T-helper 1 cell treated with Interleukin-12 subunit alpha and Interleukin-12 subunit beta and Interleukin-4 antibody, amounts not matched to agents 30 μg/mL and 1 μg/mL, for 36 hours (primary cell): ENCODE data around the gene ST6GALNAC3.
"Not testable (repeated sequence)": the region's sequence is repeated elsewhere in the genome, so short reads cannot be mapped to it uniquely, and the experiment has no call there.

Source experiments
- H3K27ac Mint-ChIP-seq: one replicate; pipeline ENCODE4 v1.8.0; 2021; ENCODE audit warnings: mild to moderate bottlenecking, mixed read lengths
- H3K27me3 Mint-ChIP-seq: one replicate; pipeline ENCODE4 v1.8.0; 2021; ENCODE audit warnings: low read depth, mixed read lengths
- H3K36me3 Mint-ChIP-seq: one replicate; pipeline ENCODE4 v1.8.0; 2021; ENCODE audit warnings: low read depth, mixed read lengths
- H3K4me1 Mint-ChIP-seq: one replicate; pipeline ENCODE4 v1.8.0; 2021; ENCODE audit warnings: low read depth, mixed read lengths
- H3K4me3 Mint-ChIP-seq: one replicate; pipeline ENCODE4 v1.8.0; 2021; ENCODE audit warnings: mild to moderate bottlenecking, moderate library complexity, mixed read lengths
- H3K9me3 Mint-ChIP-seq: one replicate; pipeline ENCODE4 v1.8.0; 2021; ENCODE audit warnings: mixed read lengths

The ST6GALNAC3 gene

DNA sequence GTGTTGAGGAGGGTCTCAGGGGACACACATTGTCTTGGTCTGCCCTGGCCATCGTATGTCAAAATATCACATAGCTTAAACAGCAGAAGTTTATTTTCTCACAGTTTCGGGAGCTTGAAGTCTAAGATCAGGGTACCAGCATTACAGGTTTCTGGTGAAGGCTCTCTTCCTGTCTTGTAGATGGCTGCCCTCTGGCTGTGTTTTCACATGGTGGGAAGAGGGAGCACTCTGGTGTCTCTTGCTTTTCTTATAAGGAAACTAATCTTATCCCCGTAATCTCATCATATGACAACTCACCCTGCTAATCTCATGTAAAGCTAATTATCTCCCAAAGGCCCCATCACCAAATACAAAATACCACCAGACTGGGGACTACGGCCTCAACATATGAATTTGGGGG is 545.8 kb downstream of the ST6GALNAC3 start:
- Mint-ChIP-seq H3K27me3 (no peaks in the 10 kb centered on the region), H3K27ac (no peak overlapping the region), H3K9me3 (no peaks in the 10 kb centered on the region), H3K4me1 (no peaks in the 10 kb centered on the region), H3K4me3 (no peak overlapping the region), H3K36me3 (no peaks in the 10 kb centered on the region)

DNA sequence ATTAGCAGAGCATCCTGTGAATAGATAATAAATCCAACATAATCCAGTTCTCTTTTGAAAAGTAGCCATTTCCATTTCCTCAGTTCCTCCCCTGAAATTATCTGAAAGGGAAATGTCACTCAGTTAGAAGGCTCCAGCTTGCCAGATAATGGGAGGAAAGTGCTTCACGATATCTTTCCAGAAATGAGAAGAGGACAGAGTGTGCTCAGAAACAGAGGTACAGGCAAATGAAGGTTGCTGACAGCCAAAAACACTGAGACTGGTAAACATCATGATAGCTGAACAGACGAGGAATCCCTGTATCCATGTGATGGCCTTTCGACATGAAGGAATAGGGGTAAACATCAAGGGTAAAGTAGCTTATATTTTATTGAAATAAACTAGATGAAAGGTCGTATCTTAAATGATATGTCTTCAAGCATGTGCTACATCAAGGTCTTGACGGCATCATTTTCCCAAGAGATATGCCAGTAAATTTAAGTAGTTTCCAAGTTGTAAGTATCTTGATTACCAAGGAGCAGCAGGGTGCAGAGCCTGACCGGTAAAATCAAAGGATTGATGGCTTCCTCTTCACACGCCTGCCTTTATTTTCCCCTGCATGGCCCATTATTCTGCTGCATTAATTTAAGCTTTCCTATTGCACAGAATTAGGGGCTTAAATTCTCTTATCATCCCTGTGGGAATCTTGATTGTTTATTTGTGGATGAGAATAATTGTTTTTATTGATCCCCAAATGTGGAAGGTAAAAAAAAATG is 548.4 kb downstream of the ST6GALNAC3 start:
- no peak overlapping the region for H3K4me3 Mint-ChIP-seq

DNA sequence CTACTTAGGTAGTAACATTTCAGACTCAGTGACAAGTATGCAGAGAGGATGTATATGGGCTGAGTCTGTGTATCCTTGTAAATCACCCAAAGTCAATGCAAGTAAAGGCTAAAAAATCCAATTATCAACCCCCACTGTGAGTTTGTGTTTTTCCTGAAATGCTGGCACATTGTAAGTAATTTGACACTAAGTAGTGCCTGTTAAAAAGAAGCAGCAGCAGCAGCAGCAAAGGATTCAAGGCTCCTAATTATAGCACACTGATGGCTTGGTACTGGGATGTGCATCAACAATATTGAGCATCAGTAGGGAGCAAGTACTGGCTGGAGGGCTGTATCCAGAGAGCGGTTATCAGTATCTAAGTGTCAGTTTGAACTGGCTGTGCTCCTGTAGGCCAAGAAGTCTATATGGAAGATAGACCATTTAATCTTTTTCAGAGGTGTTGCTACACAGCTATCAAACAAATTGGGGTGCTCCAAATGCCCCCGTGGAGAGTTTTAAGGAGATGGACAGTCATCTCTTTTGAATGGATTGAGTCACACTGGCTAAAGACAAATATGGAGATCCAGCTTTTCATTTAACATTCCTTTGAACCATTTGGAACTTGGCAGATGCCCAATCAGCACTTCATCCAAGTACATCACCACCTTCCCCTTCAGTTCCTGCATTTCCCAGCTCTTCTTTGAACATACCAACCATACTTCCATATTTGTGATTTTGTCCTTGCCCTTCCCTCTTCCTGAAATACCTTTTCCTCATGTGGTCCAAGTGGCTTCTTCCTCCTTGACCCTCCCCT is 551.5 kb downstream of the ST6GALNAC3 start:
- Mint-ChIP-seq H3K27ac (no peak overlapping the region), H3K4me1 (no peaks in the 10 kb centered on the region), H3K27me3 (no peaks in the 10 kb centered on the region), H3K9me3 (no peaks in the 10 kb centered on the region), H3K4me3 (no peak overlapping the region), H3K36me3 (no peaks in the 10 kb centered on the region)

More for the DNA sequence above, 548.4 kb downstream of the ST6GALNAC3 start:
- H3K9me3 Mint-ChIP-seq, result no peaks in the 10 kb centered on the region
- no peaks in the 10 kb centered on the region for H3K4me1 Mint-ChIP-seq
- H3K27me3 Mint-ChIP-seq, result no peaks in the 10 kb centered on the region
- no peak overlapping the region for H3K27ac Mint-ChIP-seq
- H3K36me3 Mint-ChIP-seq, result no peaks in the 10 kb centered on the region

DNA sequence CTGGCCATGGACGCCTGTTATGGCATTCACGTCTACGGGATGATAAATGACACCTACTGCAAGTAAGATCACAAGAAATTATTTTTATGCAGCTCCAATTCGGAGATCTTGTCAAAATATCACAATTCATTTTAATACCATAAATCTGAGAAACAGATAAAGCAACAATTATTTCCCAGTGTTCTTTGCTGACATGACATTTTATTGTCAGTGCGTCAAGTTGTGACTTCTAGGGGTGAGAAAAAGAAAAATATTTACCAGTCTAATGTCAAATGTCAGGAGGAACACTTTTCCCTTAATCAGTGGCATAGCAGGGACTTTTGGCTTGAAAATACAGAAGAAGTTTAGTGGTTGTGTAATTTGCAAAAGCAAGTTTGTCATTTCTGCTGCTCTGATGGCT is 553.0 kb downstream of the ST6GALNAC3 start:
- Mint-ChIP-seq H3K4me1 (no peaks in the 10 kb centered on the region), H3K4me3 (no peak overlapping the region), H3K27ac (no peak overlapping the region), H3K36me3 (no peaks in the 10 kb centered on the region), H3K27me3 (no peaks in the 10 kb centered on the region), H3K9me3 (no peaks in the 10 kb centered on the region)

DNA sequence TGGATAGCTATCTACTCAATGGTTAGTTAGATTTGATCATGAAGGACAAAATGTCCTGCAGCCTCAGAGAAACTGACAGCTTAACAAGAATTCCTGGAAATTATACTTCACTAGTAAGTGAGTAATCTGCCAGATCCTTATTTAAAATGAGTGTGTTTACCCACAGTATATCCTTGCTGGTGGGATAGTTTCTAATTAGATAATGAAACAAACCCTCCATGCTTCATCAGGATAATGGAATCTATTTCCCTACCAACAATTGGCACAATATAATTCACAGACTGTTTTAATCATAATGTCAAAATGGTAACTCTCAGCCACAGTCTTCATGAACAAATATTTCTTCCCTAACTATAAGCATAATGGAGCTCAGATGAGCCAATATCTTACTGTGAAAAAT is 553.4 kb downstream of the ST6GALNAC3 start:
- H3K27me3 Mint-ChIP-seq, result no peaks in the 10 kb centered on the region
- no peak overlapping the region for H3K4me3 Mint-ChIP-seq
- H3K27ac Mint-ChIP-seq, result no peak overlapping the region
- no peaks in the 10 kb centered on the region for H3K36me3 Mint-ChIP-seq
- H3K9me3 Mint-ChIP-seq, result no peaks in the 10 kb centered on the region
- no peaks in the 10 kb centered on the region for H3K4me1 Mint-ChIP-seq

DNA sequence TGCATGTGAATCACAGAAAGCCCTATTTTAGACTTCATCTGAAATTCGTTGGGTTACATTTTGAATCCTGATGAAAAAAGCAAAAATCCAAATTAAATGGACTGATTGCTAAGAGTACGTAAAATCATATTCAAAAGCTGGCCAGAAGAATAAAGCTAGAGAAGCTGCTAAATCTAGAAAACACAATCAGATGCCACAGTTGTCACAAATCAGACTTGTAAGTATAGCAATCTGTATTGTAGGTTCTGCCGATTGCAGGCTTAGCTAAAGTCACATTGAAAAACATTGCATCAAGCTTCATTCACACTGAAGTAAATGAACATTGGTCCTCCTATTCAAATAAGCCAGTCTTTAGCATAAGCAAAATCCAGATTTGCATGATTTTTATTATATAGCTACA is 557.6 kb downstream of the ST6GALNAC3 start:
- Mint-ChIP-seq H3K36me3 (no peaks in the 10 kb centered on the region), H3K9me3 (no peaks in the 10 kb centered on the region), H3K4me3 (no peak overlapping the region), H3K4me1 (no peaks in the 10 kb centered on the region), H3K27ac (no peak overlapping the region), H3K27me3 (no peaks in the 10 kb centered on the region)

DNA sequence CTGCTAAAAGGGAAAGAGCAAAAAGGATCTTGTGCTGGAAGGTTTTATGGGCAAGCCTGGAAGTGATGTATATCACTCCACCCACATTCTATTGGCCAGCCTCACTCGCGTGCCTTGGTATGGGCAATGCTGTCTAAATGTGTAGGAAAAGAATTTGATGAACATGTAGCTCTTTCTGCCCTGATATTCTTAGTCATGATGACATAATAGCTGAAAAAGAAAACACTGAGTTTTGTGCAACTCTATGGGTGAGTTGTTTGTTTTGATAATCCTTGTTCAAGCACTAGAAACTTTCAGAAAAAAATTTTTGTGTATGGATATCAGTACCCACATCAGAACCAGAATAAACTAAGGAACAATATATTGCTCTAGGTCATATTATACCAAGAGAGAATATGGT is 561.2 kb downstream of the ST6GALNAC3 start:
- Mint-ChIP-seq H3K36me3 (no peaks in the 10 kb centered on the region), H3K4me1 (no peaks in the 10 kb centered on the region), H3K27me3 (no peaks in the 10 kb centered on the region), H3K27ac (no peak overlapping the region), H3K9me3 (no peaks in the 10 kb centered on the region), H3K4me3 (no peak overlapping the region)

DNA sequence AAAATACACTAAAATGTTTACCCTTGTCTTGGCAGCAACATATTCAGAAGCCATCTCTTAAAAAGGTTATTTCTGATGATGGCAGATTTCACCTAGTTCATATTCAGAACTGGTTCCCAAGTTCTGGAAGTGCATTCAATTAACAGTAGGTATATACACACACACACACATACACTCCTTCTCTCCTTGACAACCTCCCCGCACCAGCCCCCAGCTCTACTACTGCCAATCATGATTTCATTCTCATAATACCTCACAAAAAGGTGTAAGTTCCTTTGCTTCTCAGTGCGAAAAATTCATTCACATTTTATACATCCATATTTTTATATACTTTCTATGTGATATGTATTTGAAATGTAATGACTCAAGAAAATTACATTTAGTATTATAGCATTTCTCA is 564.6 kb downstream of the ST6GALNAC3 start:
- Mint-ChIP-seq H3K27ac (no peak overlapping the region), H3K27me3 (no peaks in the 10 kb centered on the region), H3K36me3 (no peaks in the 10 kb centered on the region), H3K4me3 (no peak overlapping the region), H3K9me3 (no peaks in the 10 kb centered on the region), H3K4me1 (no peaks in the 10 kb centered on the region)

DNA sequence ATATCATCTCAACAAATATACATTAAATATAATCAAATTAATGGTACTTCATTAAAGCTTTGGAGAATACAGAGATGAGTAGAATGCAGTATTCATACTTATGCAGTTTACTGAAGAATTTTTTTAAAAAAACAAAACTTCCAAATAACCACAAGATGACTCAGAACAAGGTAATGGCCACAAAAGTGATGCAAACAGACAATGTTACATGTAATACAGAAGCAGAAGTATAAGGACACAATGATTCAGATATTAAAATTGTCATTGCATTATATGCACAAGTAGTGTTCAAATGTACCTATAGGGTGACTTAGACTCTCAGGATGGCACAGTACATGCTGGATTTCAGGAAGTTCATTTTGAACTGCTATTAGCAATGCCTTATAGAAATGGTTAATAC is 565.5 kb downstream of the ST6GALNAC3 start:
- H3K27ac Mint-ChIP-seq, result no peak overlapping the region
- no peaks in the 10 kb centered on the region for H3K9me3 Mint-ChIP-seq
- no peak overlapping the region for H3K4me3 Mint-ChIP-seq
- no peaks in the 10 kb centered on the region for H3K4me1 Mint-ChIP-seq
- no peaks in the 10 kb centered on the region for H3K27me3 Mint-ChIP-seq
- no peaks in the 10 kb centered on the region for H3K36me3 Mint-ChIP-seq

DNA sequence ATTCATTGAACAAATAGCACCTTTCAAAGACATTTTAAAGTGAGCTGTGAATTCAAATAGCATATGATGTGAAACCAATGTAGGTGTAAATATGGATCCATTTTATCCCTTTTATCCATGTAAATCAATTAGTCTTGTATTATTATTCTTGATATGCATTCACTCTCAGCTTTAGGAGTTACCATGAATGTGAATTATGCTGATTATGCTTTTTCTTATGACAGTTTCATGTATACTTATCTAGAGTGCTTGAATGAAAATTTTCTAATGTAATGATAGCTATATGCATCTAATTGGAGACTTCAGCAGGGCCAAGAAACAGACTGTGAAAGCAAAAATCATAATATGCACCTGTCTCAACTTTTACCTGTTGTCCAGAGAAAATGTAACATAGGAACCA is 566.2 kb downstream of the ST6GALNAC3 start:
- H3K27me3 Mint-ChIP-seq, result no peaks in the 10 kb centered on the region
- no peaks in the 10 kb centered on the region for H3K9me3 Mint-ChIP-seq

DNA sequence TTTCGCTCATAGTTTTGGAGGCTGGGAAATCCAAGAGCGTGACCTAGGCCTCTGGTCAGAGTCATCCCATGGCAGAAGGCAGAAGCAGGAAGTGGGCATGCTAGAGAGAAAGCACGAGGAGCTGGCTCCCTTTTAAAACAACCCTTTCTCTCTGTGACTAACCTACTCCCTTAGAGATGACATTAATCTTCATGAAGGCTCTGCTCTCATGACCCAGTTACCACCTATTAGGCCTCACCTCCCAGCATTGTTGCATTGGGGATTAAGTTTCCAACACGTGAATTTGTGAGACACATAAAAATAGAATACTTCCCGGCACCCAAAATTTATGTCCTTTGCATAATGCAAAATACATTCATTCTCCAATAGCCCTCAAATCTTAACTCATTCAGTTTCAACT is 569.6 kb downstream of the ST6GALNAC3 start:
- Mint-ChIP-seq H3K36me3 (no peaks in the 10 kb centered on the region), H3K9me3 (no peaks in the 10 kb centered on the region), H3K4me1 (no peaks in the 10 kb centered on the region), H3K27me3 (no peaks in the 10 kb centered on the region), H3K4me3 (no peak overlapping the region), H3K27ac (no peak overlapping the region)

More for the DNA sequence above, 566.2 kb downstream of the ST6GALNAC3 start:
- H3K36me3 Mint-ChIP-seq, result no peaks in the 10 kb centered on the region
- no peak overlapping the region for H3K4me3 Mint-ChIP-seq
- no peak overlapping the region for H3K27ac Mint-ChIP-seq
- H3K4me1 Mint-ChIP-seq, result no peaks in the 10 kb centered on the region

DNA sequence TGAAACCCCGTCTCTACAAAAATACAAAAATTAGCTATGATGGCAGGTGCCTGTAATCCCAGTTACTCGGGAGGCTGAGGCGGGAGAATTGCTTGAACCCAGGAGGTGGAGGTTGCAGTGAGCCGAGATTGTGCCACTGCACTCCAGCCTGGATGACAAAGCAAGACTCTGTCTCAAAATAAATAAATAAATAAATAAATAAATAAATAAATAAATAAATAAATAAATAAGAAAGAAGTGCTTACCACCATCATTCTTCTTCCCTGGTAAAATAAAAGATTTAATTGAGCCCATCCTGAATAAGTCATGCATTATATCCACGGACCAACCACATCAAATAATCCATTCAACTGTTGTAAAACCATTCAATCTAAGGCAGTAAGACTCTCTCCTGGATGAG is 578.3 kb downstream of the ST6GALNAC3 start:
- H3K9me3 Mint-ChIP-seq, result peaks cover 26% of the 10 kb centered on the region
- not testable (repeated sequence) for H3K27ac Mint-ChIP-seq, H3K36me3 Mint-ChIP-seq, H3K27me3 Mint-ChIP-seq, H3K4me3 Mint-ChIP-seq, H3K4me1 Mint-ChIP-seq

DNA sequence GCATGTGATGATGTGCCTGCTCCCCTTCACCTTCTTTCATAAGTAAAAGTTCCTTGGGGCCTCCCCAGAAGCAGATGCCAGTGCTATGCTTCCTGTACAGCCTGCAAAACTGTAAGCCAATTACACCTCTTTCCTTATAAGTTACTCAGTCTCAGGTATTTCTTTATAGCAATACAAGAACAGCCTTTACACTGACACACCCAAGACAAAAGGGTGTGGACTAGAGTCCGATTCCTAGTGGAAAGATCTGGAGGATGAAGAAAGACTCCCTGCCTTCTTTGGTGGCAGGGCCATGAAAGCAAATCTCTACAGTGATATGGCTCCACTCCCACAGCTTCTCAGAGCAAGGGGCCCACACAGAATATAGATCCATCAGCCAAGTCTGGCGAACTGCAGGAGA is 583.1 kb downstream of the ST6GALNAC3 start:
- Mint-ChIP-seq H3K4me1 (no peaks in the 10 kb centered on the region), H3K4me3 (no peak overlapping the region), H3K36me3 (no peaks in the 10 kb centered on the region), H3K27me3 (no peaks in the 10 kb centered on the region), H3K9me3 (peaks cover 33% of the 10 kb centered on the region), H3K27ac (no peak overlapping the region)

DNA sequence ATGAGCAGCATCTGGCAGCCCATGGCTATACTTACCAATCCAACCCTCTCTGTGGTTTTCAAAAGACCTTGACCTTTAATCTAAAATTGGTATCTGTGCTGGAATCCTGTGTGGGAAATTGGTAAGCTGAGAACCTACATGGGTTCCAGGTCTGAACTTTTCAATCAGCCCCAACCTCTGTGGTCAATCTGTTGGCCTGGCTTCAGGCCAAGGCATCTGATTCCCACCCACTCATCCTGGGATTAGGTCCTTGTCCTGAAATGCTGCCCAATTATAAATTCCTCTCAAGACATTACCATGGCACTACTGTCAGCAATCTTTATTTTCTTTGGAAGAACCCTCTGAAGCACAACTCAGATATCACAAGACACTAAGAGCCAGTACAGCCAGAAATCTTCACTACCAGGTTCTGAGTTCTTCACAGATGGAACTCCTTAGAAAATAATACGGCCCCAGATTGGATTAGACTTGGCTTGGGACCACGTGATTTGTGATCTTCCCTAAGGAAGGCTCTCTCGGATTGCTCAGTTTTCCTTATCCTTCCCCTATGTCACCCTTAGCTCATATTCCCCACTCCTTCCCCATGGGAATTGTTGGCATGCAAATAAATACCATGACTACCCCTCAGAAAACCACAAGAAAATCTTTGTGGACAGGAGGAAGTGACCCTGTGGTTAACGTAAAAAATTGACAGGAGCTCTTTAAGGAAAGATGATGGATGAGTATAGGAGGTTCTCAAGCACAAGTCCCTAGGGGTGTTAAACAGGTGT is 584.8 kb downstream of the ST6GALNAC3 start:
- no peaks in the 10 kb centered on the region for H3K36me3 Mint-ChIP-seq
- H3K4me3 Mint-ChIP-seq, result no peak overlapping the region
- peaks cover 32% of the 10 kb centered on the region for H3K9me3 Mint-ChIP-seq
- no peaks in the 10 kb centered on the region for H3K4me1 Mint-ChIP-seq
- H3K27me3 Mint-ChIP-seq, result no peaks in the 10 kb centered on the region
- H3K27ac Mint-ChIP-seq, result no peak overlapping the region

DNA sequence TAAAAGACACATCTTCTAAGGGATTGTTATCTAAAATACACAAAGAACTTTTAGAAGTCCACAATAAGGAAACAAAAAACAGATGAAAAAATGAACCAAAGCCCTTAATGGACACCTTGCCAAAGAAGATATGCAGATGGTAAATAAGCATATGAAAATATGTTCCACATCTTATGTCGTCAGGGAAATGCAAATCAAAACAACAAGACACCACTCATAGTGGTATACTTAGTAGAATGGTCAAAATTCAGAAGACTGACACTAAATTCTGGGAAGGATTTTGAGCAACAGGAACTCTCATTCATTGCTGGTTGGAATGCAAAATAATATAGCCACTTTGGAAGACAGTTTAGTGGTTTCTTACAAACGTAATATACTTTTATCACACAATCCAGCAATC is 587.0 kb downstream of the ST6GALNAC3 start:
- Mint-ChIP-seq H3K4me1 (no peaks in the 10 kb centered on the region), H3K9me3 (peaks cover 31% of the 10 kb centered on the region), H3K36me3 (no peaks in the 10 kb centered on the region), H3K4me3 (no peak overlapping the region), H3K27me3 (no peaks in the 10 kb centered on the region), H3K27ac (no peak overlapping the region)
